ENCODE results near the gene ATP1A3.
A peak's percentile ranks its signal among the peaks of the same experiment; 100 is the strongest.
"Not testable (repeated sequence)": the region's sequence is repeated elsewhere in the genome, so short reads cannot be mapped to it uniquely, and the experiment has no call there.

Gene ATP1A3

DNA sequence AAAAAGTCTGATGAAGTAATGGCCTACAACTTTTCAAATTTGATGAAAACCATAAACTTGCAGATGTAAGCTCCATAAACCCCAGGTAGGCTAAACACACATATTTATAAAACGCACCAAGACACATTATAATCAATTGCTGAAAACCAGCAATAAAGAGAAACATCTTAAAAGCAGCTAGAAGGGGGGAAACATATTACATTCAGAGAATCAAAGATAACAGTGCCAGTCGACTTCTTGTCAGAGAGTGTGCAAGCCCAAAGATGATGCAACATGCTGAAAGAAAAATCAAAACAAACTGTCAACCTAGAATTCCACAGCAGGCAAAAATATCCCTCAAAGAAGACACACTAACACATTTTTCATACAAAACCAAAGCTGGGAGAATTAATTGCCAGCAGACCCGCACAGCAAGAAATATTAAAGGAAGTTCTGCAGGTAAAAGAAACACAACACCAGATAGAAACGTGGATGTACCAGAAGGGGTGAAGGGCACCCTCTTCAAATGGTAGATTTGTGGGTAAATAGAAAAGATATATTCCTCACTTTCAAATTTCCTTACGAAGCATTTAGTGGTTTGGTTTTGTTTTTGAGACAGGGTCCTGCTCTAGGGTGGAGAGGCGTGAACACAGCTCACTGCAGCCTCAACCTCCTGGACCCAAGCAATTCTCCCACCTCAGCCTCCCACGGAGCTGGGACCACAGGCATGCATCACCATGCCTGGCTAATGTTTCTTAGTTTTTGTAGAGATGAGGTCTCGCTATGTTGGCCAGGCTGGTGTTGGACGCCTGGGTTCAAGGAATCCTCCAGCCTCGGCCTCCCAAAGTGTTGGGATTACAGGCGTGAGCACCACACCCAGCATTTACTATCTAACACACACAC lies 16.5 kb upstream of the ATP1A3 start:
- DNase-seq = no peak

- no peak for DNase-seq
Measured at GRCh38 chr19:42006569-42006968, 12.5 kb upstream of the ATP1A3 start.

GRCh38 chr19:42005504-42005903 lies 11.5 kb upstream of the ATP1A3 start:
- DNase-seq = no peak

GRCh38 chr19:42003506-42004294 lies 9.7 kb upstream of the ATP1A3 start:
- DNase-seq = no peak

DNA sequence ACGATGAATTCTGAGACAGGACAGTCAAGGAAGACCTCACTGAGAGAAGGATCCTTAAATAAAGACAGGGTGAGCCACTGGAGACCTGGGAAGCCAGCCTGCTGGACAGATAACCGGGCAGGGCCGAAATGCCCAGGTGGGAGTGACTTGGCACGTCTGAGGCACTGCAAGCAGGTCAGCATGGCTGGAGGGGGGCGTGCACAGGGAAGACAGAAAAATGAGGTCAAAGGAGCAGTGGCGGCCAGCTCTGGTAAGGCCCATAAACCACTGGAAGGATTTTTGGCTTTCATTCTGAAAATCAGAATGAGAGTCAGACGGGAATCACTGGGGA lies 5.8 kb upstream of the ATP1A3 start:
- no peak for DNase-seq

- no peak for DNase-seq
Measured at GRCh38 chr19:41999071-41999877, 5.2 kb upstream of the ATP1A3 start.

- DNase-seq = peak; percentile 63 to 69
Measured at GRCh38 chr19:41998246-41999020, 4.4 kb upstream of the ATP1A3 start.

- DNase-seq = peak in 1 of 2 experiments; percentile 12
Measured at GRCh38 chr19:41997851-41998229, 3.8 kb upstream of the ATP1A3 start.

DNA sequence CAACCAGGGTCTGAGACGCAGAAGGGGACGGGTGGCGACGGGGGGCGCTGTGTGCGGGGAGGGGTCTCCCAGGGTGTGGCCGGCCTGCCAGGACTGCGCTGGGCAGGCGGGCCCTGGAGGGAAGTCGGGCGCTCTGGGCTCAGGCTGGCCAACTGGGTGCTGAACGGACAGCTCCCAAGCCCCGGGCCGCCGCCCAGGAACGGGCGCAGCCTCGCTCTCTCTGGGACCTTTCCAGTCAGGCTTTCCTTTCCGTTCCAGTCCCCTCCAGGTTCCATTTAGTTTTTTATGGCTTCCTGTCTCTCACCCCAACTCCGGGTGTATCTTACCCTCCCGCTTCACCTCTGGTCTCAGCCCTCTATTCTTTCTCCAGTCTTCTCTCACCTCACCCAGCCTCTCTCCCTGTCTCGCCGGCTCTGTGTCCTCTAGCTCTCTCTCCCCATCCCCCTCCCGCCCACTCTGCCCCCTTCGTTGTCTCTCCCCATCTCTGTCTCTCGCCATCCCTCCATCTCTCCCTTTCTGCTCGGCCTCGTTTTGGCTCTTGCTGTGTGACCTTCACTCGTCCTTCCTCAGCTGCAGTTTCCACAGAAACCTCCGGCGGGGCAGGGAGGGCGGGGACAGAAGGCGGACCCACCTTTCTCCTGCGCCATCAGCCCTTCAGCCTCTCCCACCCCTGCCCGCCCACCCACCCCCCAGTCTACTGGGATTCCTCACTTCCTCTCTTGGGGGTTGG lies 3.3 kb upstream of the ATP1A3 start:
- peak; percentile 53 for DNase-seq

- no peak for DNase-seq
Measured at GRCh38 chr19:41995959-41996797, 2.1 kb upstream of the ATP1A3 start.

- DNase-seq = no peak
Measured at GRCh38 chr19:41994994-41995958, 1.2 kb upstream of the ATP1A3 start.

DNA sequence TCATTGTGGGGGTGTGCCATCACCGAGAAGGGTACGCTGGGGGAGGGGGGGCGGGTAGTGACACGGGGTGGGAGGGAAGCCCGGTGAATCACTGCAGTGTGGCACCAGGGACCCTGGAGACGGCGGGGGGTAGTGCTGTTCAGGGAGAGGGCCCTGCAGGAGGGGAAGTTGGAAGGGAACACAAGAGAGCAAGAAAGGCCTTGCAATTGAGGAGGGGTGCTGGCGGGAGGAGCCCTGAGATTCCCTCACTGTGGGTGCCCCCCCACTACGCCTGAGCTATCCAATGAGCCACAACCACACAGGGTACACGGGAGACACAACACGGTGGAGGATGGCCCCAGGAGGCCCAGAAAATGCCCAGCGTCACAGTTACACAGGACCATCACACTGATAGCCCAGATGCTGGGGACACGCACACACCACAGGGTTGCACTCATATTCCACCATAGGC lies 516 bp upstream of the ATP1A3 start:
- no peak for DNase-seq

- not testable (repeated sequence) for DNase-seq
Measured at GRCh38 chr19:41991925-41992569, 2.0 kb downstream of the ATP1A3 start.

DNA sequence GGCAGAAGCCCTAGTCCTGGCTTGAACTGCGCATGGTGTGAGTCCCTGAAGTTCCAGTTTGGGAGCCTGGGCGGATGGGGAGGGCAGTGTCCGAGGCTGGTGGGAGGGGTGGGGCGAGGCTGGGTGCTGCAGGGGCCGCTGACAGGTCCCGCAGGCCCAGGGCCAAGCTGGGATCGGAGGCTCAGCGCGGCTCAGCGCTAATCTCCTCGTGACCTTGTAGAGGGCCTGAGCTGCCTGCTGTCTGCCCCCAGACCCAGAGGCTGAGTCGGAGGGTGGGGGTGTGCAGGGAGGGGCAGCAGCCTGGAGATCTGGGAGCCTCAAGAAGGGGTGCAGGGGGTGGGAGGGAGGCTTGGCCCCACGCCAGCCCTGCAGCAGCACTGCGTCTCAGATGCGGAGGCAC lies 3.0 kb downstream of the ATP1A3 start:
- DNase-seq = no peak

DNA sequence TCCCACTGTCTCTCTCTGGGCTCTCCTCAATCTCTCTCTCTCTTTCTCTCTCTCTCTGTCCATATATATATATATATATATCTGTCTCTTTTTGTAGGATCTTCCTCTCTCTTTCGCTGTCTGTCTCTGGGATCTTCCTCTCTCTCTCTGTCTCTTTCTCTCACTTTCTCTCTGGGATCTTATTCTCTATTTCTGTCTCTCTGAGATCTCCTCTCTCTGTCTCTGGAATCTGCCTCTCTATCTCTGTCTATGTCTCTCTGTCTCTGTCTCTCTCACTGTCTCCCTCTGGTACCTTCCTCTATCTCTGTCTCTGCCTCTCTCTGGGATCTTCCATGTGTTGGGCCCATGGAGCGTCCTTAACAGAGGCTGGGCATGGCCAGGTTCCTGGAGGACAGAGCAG lies 3.4 kb downstream of the ATP1A3 start:
- no peak for DNase-seq

DNA sequence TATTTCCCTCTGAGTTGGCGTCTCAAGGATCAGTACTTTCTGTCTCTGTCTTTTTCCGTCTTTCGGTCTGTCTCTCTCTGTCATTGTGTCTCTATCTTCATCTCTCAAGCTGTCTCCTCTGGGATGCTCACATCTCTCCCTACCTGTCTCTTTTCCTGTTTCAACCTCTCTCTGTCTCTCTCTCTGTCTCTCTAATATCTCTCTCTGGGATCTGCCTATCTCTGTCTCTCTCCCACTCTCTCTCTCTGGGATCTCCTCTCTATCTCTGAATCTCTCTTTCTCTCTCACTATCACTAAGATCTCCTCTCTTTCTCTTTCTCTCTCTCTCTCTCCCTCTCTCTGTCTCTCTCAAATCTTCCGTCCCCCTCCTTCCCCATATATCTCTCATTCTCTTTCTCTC lies 4.0 kb downstream of the ATP1A3 start:
- no peak for DNase-seq

DNA sequence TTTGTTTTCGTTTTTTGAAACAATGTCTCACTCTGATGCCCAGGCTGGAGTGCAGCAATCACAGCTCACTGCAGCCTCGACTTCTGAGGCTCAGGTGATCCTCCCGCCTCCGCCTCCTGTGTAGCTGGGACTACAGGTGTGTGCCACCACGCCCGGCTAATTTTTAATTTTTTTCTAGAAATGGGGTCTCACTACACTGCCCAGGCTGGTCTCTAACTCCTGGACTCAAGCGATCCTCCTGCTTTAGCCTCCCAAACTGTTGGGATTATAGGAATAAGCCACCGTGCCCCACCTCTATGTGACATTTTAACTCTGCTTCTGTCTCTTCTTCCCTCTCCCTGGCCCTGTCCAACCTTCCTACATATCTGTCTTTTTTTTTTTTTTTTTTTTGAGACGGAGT lies 5.1 kb downstream of the ATP1A3 start:
- no peak for DNase-seq

GRCh38 chr19:41987141-41987860 lies 6.7 kb downstream of the ATP1A3 start:
- DNase-seq = no peak
